Measurements from ENCODE around the gene ZBTB49.

The ZBTB49 gene

GRCh38 chr4:4293279-4293678 is 3.2 kb downstream of the ZBTB49 start:
- no peak for DNase-seq (ENCODE audit: low spot score)
- in situ Hi-C loops (cut with MboI; ENCODE audit: low sequenced_read_pairs, unreplicated experiment), result no loop called here
- TF ChIP-seq CTCF (IDR thresholded peaks at IDR 0.05; ENCODE audit: borderline replicate concordance, control extremely low read depth, extremely low read depth, insufficient read depth, missing control alignments), result no peak

GRCh38 chr4:4296283-4296846 is 6.3 kb downstream of the ZBTB49 start:
- in situ Hi-C loops (cut with MboI; ENCODE audit: low sequenced_read_pairs, unreplicated experiment), result no loop called here
- TF ChIP-seq CTCF (IDR thresholded peaks at IDR 0.05; ENCODE audit: borderline replicate concordance, control extremely low read depth, extremely low read depth, insufficient read depth, missing control alignments), result no peak
- DNase-seq (ENCODE audit: low spot score), result no peak

GRCh38 chr4:4299006-4299405 is 9.0 kb downstream of the ZBTB49 start:
- in situ Hi-C loops (cut with MboI; ENCODE audit: low sequenced_read_pairs, unreplicated experiment), result no loop called here
- no peak for TF ChIP-seq CTCF (IDR thresholded peaks at IDR 0.05; ENCODE audit: borderline replicate concordance, control extremely low read depth, extremely low read depth, insufficient read depth, missing control alignments)
- DNase-seq (ENCODE audit: low spot score), result no peak

- in situ Hi-C loops (cut with MboI; ENCODE audit: low sequenced_read_pairs, unreplicated experiment), result no loop called here
- DNase-seq (ENCODE audit: low spot score), result no peak
- no peak for TF ChIP-seq CTCF (IDR thresholded peaks at IDR 0.05; ENCODE audit: borderline replicate concordance, control extremely low read depth, extremely low read depth, insufficient read depth, missing control alignments)
Measured at GRCh38 chr4:4302001-4302400, 11.9 kb downstream of the ZBTB49 start.

GRCh38 chr4:4302416-4302815 is 12.4 kb downstream of the ZBTB49 start:
- in situ Hi-C loops (cut with MboI; ENCODE audit: low sequenced_read_pairs, unreplicated experiment), result no loop called here
- no peak for DNase-seq (ENCODE audit: low spot score)
- TF ChIP-seq CTCF (IDR thresholded peaks at IDR 0.05; ENCODE audit: borderline replicate concordance, control extremely low read depth, extremely low read depth, insufficient read depth, missing control alignments), result no peak

GRCh38 chr4:4306920-4307319 is 16.9 kb downstream of the ZBTB49 start:
- TF ChIP-seq CTCF (IDR thresholded peaks at IDR 0.05; ENCODE audit: borderline replicate concordance, control extremely low read depth, extremely low read depth, insufficient read depth, missing control alignments), result no peak
- no peak for DNase-seq (ENCODE audit: low spot score)
- in situ Hi-C loops (cut with MboI; ENCODE audit: low sequenced_read_pairs, unreplicated experiment), result no loop called here
